ENCODE results near the gene ASIC3.
A peak's percentile ranks its signal among the peaks of the same experiment; 100 is the strongest.
"Not testable (repeated sequence)": the region's sequence is repeated elsewhere in the genome, so short reads cannot be mapped to it uniquely, and the experiment has no call there.

Gene ASIC3

GRCh38 chr7:151047976-151048815 is at the start of gene ASIC3:
TSS of gene ASIC3 (plus strand) at chr7:151048531. CDS start at chr7:151048886, 355 bp downstream.
- DNase-seq: no peak

GRCh38 chr7:150999001-150999400 is 49.3 kb upstream of the ASIC3 start:
- no peak for DNase-seq

- DNase-seq: no peak
Observed at GRCh38 chr7:150999497-151000230, 48.7 kb upstream of the ASIC3 start.

GRCh38 chr7:151000897-151001495 is 47.3 kb upstream of the ASIC3 start:
- peak; percentile 2 for DNase-seq

- DNase-seq: no peak
Observed at GRCh38 chr7:151001546-151001945, 46.8 kb upstream of the ASIC3 start.

GRCh38 chr7:151003572-151003971 is 44.8 kb upstream of the ASIC3 start:
- DNase-seq: no peak

GRCh38 chr7:151005566-151005965 is 42.8 kb upstream of the ASIC3 start:
- DNase-seq: no peak

- DNase-seq: no peak
Observed at GRCh38 chr7:151006590-151007300, 41.6 kb upstream of the ASIC3 start.

GRCh38 chr7:151007469-151007898 is 40.8 kb upstream of the ASIC3 start:
- peak; percentile 31 for DNase-seq

GRCh38 chr7:151008143-151008510 is 40.2 kb upstream of the ASIC3 start:
- DNase-seq: peak; percentile 86

GRCh38 chr7:151008511-151009323 is 39.6 kb upstream of the ASIC3 start:
- peak; percentile 95 for DNase-seq

- peak; percentile 67 for DNase-seq
Observed at GRCh38 chr7:151009327-151010036, 38.8 kb upstream of the ASIC3 start.

GRCh38 chr7:151010037-151010306 is 38.4 kb upstream of the ASIC3 start:
- no peak for DNase-seq

- DNase-seq: peak; percentile 79
Observed at GRCh38 chr7:151010307-151011096, 37.8 kb upstream of the ASIC3 start.

GRCh38 chr7:151011097-151011409 is 37.3 kb upstream of the ASIC3 start:
- peak; percentile 46 for DNase-seq

- DNase-seq: not testable (repeated sequence)
Observed at GRCh38 chr7:151011616-151012015, 36.7 kb upstream of the ASIC3 start.

- no peak for DNase-seq
Observed at GRCh38 chr7:151012031-151012692, 36.2 kb upstream of the ASIC3 start.

GRCh38 chr7:151012911-151013347 is 35.4 kb upstream of the ASIC3 start:
- DNase-seq: peak; percentile 3

GRCh38 chr7:151013356-151013732 is 35.0 kb upstream of the ASIC3 start:
- no peak for DNase-seq

GRCh38 chr7:151013733-151014497 is 34.4 kb upstream of the ASIC3 start:
- no peak for DNase-seq
